Daoy (cell line): ENCODE measurements around the gene SLC22A14. TPM values are rescaled to one million over a fixed set of nuclear protein-coding genes. Genes with fewer than 3 reads are reported as not detected.
"Not testable (repeated sequence)": the region's sequence is repeated elsewhere in the genome, so short reads cannot be mapped to it uniquely, and the experiment has no call there.

ENCODE experiments used
- DNase-seq: peaks from one replicate; pipeline ENCODE4 v3.0.0-alpha.2; 2015; ENCODE audit warnings: low read depth
- total RNA-seq: library from RNA; depleted of rRNA; stranded (reverse); fragments of >200 nt; shearing (Covaris generic); gene quantifications from 2 replicates; pipeline ENCODE4 v1.2.3, GENCODE V29; 2014; rRNA removed

SLC22A14 gene
- 0.39 TPM in 1 of 2 replicates, not detected in the other for total RNA-seq

DNA sequence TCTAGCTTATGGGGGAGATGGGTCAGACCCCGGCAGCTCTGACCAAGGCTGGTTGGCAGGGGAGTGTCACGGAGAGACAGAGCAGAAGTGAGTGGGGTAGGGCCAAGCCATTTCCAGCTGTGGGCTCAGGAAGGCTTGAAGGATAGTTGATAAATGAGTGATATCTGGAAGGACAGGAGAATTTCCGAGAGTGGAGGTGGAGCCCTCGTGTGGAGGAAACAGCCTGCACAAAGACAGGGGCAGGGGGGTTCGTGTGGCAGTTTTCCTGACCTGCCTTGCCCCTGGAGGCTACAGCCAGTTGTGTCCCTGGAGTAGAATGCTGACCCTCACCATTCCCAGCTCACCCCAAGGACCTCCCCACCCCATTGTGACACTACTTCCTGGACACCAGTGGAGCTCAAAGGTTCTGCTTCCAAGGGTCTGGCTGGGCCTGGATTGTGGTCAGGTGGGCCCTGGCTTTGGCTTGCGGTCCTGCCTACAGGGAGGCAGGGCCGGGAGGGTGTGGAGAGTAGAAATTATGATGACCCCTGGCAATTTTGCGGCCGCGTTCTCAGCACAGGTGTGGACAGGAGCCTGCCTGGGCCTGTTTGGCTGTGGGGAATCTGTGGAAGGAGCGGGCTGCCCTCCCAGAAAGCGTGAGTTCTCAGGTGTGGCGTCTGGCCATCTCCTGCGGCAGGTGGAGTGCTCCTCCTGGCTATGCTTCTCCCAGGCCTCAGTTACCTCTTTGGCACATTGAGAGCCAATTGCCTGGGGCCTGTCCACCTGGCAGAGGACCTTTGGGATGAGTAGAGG lies at the start of gene SLC22A14:
Gene SLC22A14 (plus strand): TSS at position 400 of the 792 bp plus-strand sequence. CDS start 23,733 bp downstream, outside the sequence.
- DNase-seq, result no peak

- no peak for DNase-seq
These were observed 49.4 kb upstream of the SLC22A14 start for GRCh38 chr3:38232701-38233100.

DNA sequence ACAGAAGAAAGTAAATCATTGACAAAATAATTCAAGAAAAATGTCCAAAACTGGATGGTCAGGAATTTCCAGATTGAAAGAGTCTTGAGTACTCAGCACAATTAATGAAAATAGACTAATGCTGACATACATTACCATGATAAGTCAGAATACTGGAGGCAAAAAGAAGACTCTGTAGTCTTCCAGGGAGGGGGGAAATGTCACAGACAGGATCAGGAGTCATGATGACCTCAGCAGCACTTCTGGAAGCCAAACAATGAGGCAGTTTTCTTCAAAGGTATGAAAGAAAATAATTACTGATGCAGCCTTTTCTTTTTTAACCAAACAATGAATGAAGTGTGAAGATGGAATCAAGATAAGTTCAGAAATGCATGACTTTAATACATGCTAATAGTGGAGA lies 46.6 kb upstream of the SLC22A14 start:
- no peak for DNase-seq

GRCh38 chr3:38238416-38239008 lies 43.6 kb upstream of the SLC22A14 start:
- DNase-seq, result no peak

- DNase-seq, result not testable (repeated sequence)
These were observed 39.3 kb upstream of the SLC22A14 start for GRCh38 chr3:38242812-38243211.

GRCh38 chr3:38245930-38246329 lies 36.2 kb upstream of the SLC22A14 start:
- DNase-seq, result no peak

GRCh38 chr3:38247366-38248035 lies 34.6 kb upstream of the SLC22A14 start:
- DNase-seq, result peak; percentile 75

GRCh38 chr3:38250198-38250597 lies 31.9 kb upstream of the SLC22A14 start:
- DNase-seq, result no peak

GRCh38 chr3:38251197-38251596 lies 30.9 kb upstream of the SLC22A14 start:
- DNase-seq, result no peak

- no peak for DNase-seq
These were observed 28.4 kb upstream of the SLC22A14 start for GRCh38 chr3:38253704-38254103.

GRCh38 chr3:38254872-38255271 lies 27.2 kb upstream of the SLC22A14 start:
- DNase-seq, result no peak

DNA sequence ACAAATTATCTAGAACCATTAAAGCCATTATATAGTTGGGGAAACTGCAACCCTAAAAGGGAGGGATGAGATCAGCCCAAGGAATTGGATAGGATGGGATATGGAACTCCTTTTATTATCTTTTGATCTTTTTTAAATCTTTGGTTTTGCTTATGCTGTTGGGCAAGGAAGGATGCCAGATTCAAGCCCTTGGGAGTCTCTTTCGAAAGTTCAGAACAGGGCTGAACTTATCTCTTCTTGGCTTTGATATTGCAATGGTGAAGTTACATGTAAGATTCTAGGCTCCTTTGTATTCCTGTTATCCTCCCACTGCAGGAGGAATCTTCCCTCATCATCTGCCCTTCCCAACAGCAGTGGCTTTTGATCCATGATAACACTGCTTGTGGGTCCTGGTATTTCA lies 26.5 kb upstream of the SLC22A14 start:
- DNase-seq, result no peak

GRCh38 chr3:38257583-38257982 lies 24.5 kb upstream of the SLC22A14 start:
- no peak for DNase-seq

DNA sequence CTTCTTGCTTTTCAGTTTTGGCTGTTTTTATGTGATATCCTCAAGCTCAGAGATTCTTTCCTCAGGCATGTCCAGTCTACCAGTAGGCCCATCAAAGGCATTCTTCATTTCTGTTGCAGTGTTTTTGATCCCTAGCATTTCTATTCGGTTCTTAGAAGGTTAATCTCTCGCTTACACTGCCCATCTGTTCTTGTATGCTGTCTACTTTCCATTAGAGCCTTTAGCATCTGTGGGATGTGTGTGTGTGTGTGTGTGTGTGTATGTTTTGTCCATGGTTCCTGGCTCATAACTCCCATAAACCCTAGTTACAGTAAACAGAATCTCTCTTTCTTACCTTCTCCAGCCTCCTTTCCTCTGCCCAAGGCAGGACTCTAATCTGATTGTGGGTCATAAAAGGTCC lies 21.6 kb upstream of the SLC22A14 start:
- DNase-seq, result no peak

GRCh38 chr3:38264353-38264771 lies 17.7 kb upstream of the SLC22A14 start:
- no peak for DNase-seq

- DNase-seq, result no peak
These were observed 17.3 kb upstream of the SLC22A14 start for GRCh38 chr3:38264779-38265178.

- DNase-seq, result no peak
These were observed 16.3 kb upstream of the SLC22A14 start, which contains the start of gene SLC22A13 for GRCh38 chr3:38265604-38266307. TSS of gene SLC22A13 (plus strand) at chr3:38265812. CDS start at chr3:38265861, 49 bp downstream.

DNA sequence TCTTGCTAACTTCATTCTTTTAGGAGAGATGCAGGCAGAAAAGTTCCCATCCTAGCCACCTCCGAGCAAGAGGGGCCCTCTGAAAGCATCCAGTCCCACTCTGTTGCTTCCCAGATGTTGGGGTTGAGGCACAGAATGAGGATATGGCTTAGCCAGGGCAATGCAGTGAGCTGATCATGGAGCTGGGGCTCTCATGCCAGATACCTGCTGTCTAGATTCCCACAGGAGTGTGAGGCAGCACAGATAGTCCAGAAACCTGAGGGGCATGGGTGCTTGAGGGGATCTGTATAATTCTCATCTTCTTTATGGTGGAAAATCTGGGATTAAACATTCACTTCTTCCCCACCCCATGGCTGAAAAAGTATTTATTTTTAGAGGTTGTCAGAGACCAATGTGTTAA lies 15.3 kb upstream of the SLC22A14 start:
- no peak for DNase-seq

DNA sequence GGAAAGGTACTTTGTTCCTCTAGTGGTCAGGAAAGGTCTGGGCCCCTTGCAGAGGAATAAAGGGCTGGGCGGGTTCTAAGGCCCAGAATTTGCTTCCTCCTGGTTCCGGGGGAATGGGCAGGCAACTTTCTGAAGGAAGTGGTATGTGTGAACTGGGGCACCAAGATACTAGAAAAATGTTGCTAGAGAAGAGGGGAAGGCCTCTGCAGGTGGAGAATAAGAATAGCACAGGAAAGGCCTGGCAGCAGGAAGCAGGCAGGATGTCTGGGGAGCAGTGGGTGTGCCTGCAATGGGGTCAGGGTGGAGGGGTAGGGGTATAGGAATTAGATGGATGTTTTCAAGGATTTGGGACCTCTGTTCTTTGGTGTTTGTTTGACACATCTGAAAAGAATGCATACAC lies 14.4 kb upstream of the SLC22A14 start:
- no peak for DNase-seq

DNA sequence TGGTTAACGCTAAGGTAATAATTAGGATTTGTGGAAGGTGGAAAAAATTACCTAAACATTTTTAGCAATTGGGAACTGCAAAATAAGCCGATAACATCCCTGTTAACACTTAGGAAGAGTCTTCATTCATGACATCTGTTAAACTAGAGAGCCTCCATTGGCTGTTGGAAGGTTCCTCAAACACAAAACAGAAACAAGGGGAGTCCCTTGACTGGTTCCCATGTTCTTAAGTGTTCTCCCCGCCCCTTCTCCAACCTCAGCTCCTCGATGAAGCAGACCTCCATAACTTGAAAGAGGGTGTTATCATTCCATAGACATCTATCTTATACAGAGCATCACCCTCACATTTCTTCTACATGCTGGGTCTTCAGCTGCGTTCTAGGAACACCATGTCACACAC lies 14.0 kb upstream of the SLC22A14 start:
- no peak for DNase-seq

DNA sequence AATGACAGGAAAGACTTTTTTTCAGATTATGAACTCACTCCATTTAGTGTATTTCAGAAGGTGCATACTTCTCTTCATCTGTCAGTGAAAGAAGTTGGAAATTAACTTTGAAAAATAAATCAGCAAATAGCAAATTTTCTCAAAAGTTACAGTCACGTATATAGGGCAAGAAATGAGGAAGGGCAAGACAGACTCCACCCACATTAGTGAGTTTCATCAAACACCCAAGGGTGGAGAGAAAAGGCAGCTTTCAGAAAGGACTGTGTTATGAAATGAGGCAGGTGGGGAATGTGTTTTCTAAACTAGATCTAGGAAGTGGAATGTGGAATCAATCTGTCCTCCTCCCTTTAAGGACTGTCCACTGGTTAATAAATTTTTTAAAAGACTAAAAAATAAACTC lies 13.6 kb upstream of the SLC22A14 start:
- no peak for DNase-seq

DNA sequence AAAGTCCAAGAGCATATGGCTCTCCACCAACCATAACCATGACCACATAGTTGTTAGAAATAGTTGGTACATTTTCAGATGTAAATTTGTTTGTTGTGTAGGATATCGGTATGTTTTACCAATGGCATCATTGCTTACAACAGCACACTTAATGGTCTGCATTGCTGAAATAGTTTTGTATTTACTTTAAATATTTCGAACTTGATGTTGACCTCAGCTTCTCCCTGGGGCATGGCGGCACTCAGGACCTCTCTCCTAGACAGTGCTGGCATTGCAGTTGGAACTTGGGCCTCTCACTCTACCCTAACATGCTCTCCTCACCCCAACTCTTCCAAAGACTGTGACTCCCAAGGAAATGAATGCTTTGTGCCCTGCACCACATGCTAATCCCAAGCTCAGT lies 11.5 kb upstream of the SLC22A14 start:
- no peak for DNase-seq
